Colonic mucosa (tissue), 4 donors: ENCODE data around the gene ATP5PD. TPM values are rescaled to one million over a fixed set of nuclear protein-coding genes. Genes with fewer than 3 reads are reported as not detected.

Experiments
- DNase-seq: peaks from one replicate; pipeline ENCODE4 v3.0.0-alpha.2; 2020
- H3K27ac ChIP-seq: fragments of 200-600 bp; one replicate; pipeline ENCODE4 v1.8.0; 2021
- H3K27me3 ChIP-seq: fragments of 200-600 bp; one replicate; pipeline ENCODE4 v1.8.0; 2021
- H3K36me3 ChIP-seq: fragments of 200-600 bp; one replicate; pipeline ENCODE4 v1.8.0; 2021
- H3K4me1 ChIP-seq: fragments of 200-600 bp; one replicate; pipeline ENCODE4 v1.8.0; 2021; ENCODE audit warnings: mild to moderate bottlenecking
- H3K4me3 ChIP-seq: fragments of 200-600 bp; one replicate; pipeline ENCODE4 v1.8.0; 2021
- H3K9ac ChIP-seq, 2 donors: one replicate each; pipeline ENCODE4 v1.7.0; 2013; ENCODE audit warnings: control low read depth in 2 of 2, low read depth in 2 of 2, low read length in 2 of 2
- H3K9me3 ChIP-seq: fragments of 200-600 bp; one replicate; pipeline ENCODE4 v1.8.0; 2021
- intact Hi-C: fragments of 100-400 bp; cut with DNase I; formaldehyde crosslinking; loops from one replicate; pipeline ENCODE4 v1.14.1; 2022
- total RNA-seq, 2 donors: library from RNA; stranded (reverse); fragmentation: NEBNext Ultra II Directional in 1 of 2; extraction: Animal tissue kit (Norgen Biotek cat#: 25700) in 1 of 2; gene quantifications; one replicate each; pipeline ENCODE4 v1.2.1, GENCODE V29; 2021
- TF ChIP-seq, protein P1 (sequence below): fragments of 200-600 bp; IDR thresholded peaks from one replicate; pipeline ENCODE4 v1.8.0; 2022; ENCODE audit warnings: antibody characterized with exemption, mild to moderate bottlenecking
- donor health status: healthy.
- donor health status: DM: no; HTN: no; CAD: no.
- donor health status: DM: no; HTN: no; CAD: no.

Gene ATP5PD
- total RNA-seq, 2 donors from 2014 or later = 302 to 371 TPM

DNA sequence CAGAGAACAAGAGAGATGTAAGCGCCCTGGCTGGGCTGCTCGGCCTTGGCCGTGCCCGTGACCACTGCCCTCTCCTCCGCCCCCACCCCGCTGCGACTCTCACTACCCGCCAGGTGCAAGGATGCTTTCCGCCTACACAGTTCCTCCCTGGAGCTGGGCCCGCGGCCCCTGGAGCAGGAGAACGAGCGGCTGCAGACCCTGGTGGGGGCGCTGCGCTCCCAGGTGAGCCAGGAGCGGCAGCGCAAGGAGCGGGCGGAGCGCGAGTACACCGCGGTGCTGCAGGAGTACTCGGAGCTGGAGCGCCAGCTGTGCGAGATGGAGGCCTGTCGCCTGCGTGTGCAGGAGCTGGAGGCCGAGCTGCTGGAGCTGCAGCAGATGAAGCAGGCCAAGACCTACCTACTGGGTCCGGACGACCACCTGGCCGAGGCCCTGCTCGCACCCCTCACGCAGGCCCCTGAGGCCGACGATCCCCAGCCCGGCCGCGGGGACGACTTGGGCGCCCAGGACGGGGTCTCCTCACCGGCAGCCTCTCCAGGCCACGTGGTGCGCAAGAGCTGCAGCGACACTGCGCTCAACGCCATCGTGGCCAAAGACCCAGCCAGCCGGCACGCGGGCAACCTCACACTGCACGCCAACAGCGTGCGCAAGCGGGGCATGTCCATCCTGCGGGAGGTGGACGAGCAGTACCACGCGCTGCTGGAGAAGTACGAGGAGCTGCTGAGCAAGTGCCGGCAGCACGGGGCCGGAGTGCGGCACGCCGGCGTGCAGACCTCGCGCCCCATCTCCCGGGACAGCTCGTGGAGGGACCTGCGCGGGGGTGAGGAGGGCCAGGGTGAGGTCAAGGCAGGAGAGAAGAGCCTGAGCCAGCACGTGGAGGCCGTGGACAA, 43.5 kb downstream of the ATP5PD start:
- Histone ChIP-seq H3K9me3 (no peaks in the 10 kb centered on the region), H3K9ac (peak overlapping the region in 1 of 2 donors; percentile 24), H3K4me1 (no peaks in the 10 kb centered on the region), H3K4me3 (no peak overlapping the region), H3K27ac (no peak overlapping the region), H3K27me3 (no peaks in the 10 kb centered on the region), H3K36me3 (no peaks in the 10 kb centered on the region)
- intact Hi-C loops = no loop called here
- no peak for DNase-seq
- TF ChIP-seq, protein P1, sequence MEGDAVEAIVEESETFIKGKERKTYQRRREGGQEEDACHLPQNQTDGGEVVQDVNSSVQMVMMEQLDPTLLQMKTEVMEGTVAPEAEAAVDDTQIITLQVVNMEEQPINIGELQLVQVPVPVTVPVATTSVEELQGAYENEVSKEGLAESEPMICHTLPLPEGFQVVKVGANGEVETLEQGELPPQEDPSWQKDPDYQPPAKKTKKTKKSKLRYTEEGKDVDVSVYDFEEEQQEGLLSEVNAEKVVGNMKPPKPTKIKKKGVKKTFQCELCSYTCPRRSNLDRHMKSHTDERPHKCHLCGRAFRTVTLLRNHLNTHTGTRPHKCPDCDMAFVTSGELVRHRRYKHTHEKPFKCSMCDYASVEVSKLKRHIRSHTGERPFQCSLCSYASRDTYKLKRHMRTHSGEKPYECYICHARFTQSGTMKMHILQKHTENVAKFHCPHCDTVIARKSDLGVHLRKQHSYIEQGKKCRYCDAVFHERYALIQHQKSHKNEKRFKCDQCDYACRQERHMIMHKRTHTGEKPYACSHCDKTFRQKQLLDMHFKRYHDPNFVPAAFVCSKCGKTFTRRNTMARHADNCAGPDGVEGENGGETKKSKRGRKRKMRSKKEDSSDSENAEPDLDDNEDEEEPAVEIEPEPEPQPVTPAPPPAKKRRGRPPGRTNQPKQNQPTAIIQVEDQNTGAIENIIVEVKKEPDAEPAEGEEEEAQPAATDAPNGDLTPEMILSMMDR = no peak

DNA sequence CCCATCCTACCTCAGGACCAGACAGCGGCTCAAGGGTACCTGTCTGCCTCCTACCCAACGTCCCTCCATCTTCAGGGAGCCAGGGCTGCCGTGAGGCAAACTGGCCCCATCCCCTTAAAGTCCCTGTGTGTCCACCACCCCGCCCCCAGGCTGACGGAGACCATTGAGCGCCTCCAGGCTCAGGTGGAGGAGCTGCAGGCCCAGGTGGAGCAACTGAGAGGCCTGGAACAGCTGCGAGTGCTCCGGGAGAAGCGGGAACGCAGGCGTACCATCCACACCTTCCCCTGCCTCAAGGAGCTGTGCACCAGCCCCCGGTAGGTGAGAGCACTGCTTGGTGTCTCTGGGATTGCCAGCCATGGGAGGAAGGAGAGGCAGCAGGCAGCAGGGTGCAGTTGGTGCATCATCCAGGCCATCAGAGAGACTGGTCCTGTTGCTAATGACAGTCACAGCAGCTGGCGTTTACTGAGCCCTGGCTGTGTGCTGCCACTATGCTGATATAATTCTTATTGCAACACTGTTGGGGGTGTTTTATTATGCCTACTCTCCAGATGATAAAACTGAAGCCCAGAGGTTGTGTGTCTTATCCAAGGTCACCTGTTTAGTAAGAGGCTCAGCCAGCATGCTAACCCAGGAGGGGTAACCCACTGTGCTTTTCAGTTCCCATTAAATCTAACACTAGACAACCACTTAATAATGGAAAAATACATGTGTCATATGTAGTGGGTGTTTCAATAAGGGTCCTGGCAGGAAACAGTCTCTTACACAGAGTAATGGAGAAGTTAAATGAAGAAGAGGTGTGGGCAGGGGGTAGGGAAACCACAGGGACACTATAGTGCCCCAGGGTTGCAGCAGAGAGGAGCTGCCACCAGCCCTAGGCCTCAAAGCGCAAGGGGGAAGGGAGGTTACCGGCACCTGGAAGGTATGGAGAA, 44.6 kb downstream of the ATP5PD start:
- H3K36me3 ChIP-seq = no peaks in the 10 kb centered on the region
- no peak overlapping the region for H3K4me3 ChIP-seq
- no peak for DNase-seq
- no peaks in the 10 kb centered on the region for H3K9me3 ChIP-seq
- TF ChIP-seq, protein P1 = no peak
- no peak overlapping the region for H3K27ac ChIP-seq
- H3K4me1 ChIP-seq = no peaks in the 10 kb centered on the region
- intact Hi-C loops = no loop called here
- H3K9ac ChIP-seq = no peak overlapping the region
- no peaks in the 10 kb centered on the region for H3K27me3 ChIP-seq

DNA sequence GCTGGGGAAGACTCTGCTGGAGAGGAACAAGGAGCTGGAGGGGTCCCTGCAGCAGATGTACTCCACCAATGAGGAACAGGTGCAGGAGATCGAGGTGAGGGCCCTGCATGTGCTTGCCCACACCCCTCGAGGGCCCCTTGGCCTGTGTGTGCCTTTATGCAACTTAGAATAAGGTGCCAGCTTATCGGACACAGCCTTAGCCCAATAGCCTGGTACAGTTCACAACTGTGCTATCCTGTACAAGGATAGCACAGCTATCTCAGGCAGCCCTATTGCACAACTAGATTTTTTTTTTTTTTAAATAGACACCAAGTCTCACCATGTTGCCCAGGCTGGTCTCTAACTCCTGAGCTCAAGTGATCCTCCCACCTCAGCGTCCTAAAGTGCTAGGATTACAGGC, 47.2 kb downstream of the ATP5PD start:
- TF ChIP-seq, protein P1 = no peak
- H3K4me3 ChIP-seq = no peak overlapping the region
- no peak overlapping the region for H3K27ac ChIP-seq
- intact Hi-C loops = no loop called here
- no peak overlapping the region for H3K9ac ChIP-seq
- no peak for DNase-seq
- H3K36me3 ChIP-seq = no peaks in the 10 kb centered on the region
- H3K4me1 ChIP-seq = no peaks in the 10 kb centered on the region
- no peaks in the 10 kb centered on the region for H3K27me3 ChIP-seq
- no peaks in the 10 kb centered on the region for H3K9me3 ChIP-seq

DNA sequence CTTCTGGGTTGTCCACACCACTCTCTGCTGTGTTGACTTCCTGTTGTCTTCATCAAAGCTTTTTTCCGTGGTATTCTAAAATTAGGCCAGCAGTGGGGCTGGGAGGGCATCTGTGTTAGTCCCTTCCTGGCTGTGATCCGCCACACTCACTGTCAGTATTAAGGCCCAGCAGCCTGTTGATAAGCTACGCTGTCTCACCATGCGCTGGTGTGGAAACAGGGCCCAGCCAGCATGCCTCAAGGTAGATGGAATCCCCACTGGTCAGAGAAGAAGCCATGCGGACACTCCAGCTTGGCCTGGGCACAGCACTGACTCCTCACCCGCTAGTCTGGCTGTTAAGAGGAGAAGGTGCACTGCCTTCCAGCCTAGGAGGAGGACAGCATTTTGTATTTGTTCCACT, 48.0 kb downstream of the ATP5PD start:
- Histone ChIP-seq H3K36me3 (no peaks in the 10 kb centered on the region), H3K9me3 (no peaks in the 10 kb centered on the region), H3K4me1 (no peaks in the 10 kb centered on the region), H3K27me3 (no peaks in the 10 kb centered on the region), H3K27ac (no peak overlapping the region), H3K9ac (no peak overlapping the region), H3K4me3 (no peak overlapping the region)
- DNase-seq = no peak
- intact Hi-C loops = no loop called here
- TF ChIP-seq, protein P1 = no peak

DNA sequence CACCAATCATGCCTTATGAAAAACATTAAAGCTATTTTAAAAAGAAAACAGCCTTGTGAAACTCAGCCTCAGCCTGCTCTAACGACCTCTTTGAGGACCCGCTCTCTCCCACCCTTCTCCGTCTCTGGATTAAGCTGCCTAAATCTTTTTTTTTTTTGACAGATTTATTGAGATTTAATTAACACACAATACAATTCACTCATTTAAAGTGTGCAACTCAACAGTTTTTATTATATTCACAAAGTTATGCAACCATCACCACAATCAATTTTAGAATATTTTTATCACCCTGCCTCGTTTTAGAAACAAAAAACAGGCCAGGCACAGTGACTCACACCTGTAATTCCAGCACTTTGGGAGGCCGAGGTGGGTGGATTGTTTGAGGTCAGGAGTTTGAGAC, 50.9 kb downstream of the ATP5PD start:
- Histone ChIP-seq H3K36me3 (no peaks in the 10 kb centered on the region), H3K4me1 (no peaks in the 10 kb centered on the region), H3K9ac (no peak overlapping the region), H3K4me3 (no peak overlapping the region), H3K27me3 (no peaks in the 10 kb centered on the region), H3K27ac (no peak overlapping the region), H3K9me3 (no peaks in the 10 kb centered on the region)
- TF ChIP-seq, protein P1 = no peak
- intact Hi-C loops = no loop called here
- DNase-seq = no peak
